Body of pancreas (tissue), 4 donors: ENCODE data around the gene DNAAF8.

Experiments used
- CTCF ChIP-seq, 7 experiments: fragments of 450-650 bp in 4 of 7; fragments of 200-600 bp in 3 of 7; sonication (generic) in 3 of 7; IDR thresholded peaks; one replicate each; pipeline ENCODE4 v1.5.1; 2016 to 2019; ENCODE audit warnings: antibody characterized with exemption in 7 of 7
- POLR2A ChIP-seq, 3 donors: fragments of 450-650 bp; IDR thresholded peaks; one replicate each; pipeline ENCODE4 v1.6.1; 2016; ENCODE audit warnings: antibody characterized with exemption in 3 of 3, mild to moderate bottlenecking in 2 of 3

DNA sequence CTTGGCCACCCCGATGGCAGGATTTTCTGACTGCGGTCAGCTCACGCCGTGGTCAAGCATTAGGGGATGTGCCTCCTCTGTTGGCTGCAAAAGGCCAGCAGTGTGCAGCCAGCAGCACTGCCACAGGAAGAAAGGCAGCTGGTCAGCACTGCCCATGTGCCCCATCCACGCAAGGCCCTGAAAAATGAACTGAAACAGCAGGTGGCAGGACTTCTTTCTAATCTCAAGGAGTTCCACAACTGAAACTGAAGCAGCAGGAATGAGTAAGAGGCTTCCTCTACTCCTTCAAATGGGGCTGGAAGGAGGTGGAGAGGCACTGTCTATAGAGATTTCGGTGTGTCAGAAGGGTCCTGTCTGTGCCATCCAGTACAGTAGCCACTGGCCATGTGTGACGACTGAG is 29.5 kb downstream of the DNAAF8 start:
- TF ChIP-seq CTCF (IDR thresholded peaks at IDR 0.05) (no peak), POLR2A (IDR thresholded peaks at IDR 0.05) (no peak)
